ENCODE results near the gene WASHC2A.
"Not testable (repeated sequence)": the region's sequence is repeated elsewhere in the genome, so short reads cannot be mapped to it uniquely, and the experiment has no call there.

DNA sequence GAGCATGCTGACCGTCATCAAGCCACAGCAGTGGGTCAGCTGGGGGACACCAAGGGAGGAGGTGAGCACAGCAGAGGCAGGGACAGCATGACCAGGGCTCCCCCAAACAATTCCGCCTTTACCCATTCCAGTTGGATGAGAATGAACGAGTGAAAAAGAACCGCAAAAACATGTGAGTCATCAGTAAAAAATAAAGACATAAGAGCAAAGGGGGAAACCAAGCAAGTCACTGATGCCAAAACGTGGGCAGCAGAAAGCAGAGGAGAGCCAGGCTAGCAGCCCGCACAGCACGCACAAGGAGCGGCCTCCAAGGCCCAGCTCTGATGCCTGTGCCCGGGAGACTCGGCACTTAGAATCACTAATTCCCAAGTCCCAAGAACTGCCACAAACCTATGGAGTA lies 7.8 kb upstream of the WASHC2A start:
- TF ChIP-seq POLR2A (IDR thresholded peaks at IDR 0.05; ENCODE audit: low read depth); CTCF (IDR thresholded peaks at IDR 0.05); EP300 (IDR thresholded peaks at IDR 0.05): not testable (repeated sequence)

Measured in esophagus muscularis mucosa (tissue), 4 donors.